ENCODE results near the gene PGP. TPM values are rescaled to one million over a fixed set of nuclear protein-coding genes. Genes with fewer than 3 reads are reported as not detected.

PGP gene
- total and polyA plus RNA-seq, 2 of the 4 experiments (the other 2 are of a cell fraction) = 4.1 to 9.4 TPM

DNA sequence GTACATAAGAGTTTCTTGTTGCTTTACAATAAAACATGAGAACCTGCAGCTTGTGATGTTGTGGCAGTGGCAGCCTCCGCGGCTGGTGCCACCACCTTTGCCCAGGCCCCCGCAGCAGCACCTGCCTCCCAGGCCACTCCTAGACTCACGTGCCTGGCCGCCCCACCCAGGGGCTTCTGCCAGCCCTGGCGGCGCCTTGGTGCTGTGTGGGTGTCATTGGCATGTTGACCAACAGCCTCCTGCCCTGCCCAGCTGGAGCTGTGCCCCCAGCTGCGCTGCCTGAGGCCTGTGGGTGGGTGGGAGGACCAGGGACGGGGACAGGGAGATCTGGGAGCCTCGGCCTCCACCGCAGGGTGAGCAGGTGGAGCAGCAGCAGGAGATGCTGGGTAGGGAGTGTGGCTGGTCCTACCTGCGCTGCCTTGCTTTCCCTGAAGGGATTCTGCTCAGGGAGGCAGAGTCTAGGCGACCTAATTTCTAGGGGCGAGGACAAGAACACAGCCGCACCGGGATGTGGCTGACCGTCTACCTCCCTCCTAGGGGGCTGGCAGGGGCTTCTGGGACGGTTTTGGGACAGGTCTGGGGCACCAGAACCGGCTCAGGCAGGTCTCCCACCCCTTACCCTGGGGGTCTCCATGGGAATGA is 21.2 kb upstream of the PGP start:
- in situ Hi-C loops (cut with MboI; ENCODE audit: low sequenced_read_pairs) = no loop called here
- TF ChIP-seq CHD1 (IDR thresholded peaks at IDR 0.05; ENCODE audit: low read depth, low read length) (no peak), MAFK (IDR thresholded peaks at IDR 0.05; ENCODE audit: low read depth, low read length) (no peak), RCOR1 (IDR thresholded peaks at IDR 0.05; ENCODE audit: insufficient replicate concordance, low read length) (no peak), MXI1 (IDR thresholded peaks at IDR 0.05; ENCODE audit: borderline replicate concordance, low read depth, low read length) (no peak), POLR2A (IDR thresholded peaks at IDR 0.05; ENCODE audit: low read depth, low read length) (no peak), MAZ (IDR thresholded peaks at IDR 0.05; ENCODE audit: borderline replicate concordance, low read depth, low read length) (no peak), BHLHE40 (IDR thresholded peaks at IDR 0.05; ENCODE audit: low read depth, low read length) (no peak), CEBPB (IDR thresholded peaks at IDR 0.05; ENCODE audit: low read depth, low read length) (no peak), RAD21 (IDR thresholded peaks at IDR 0.05; ENCODE audit: low read length) (no peak), RFX5 (IDR thresholded peaks at IDR 0.05; ENCODE audit: low read depth, low read length) (no peak)
- TF ChIP-seq, protein P1, sequence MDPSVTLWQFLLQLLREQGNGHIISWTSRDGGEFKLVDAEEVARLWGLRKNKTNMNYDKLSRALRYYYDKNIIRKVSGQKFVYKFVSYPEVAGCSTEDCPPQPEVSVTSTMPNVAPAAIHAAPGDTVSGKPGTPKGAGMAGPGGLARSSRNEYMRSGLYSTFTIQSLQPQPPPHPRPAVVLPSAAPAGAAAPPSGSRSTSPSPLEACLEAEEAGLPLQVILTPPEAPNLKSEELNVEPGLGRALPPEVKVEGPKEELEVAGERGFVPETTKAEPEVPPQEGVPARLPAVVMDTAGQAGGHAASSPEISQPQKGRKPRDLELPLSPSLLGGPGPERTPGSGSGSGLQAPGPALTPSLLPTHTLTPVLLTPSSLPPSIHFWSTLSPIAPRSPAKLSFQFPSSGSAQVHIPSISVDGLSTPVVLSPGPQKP (IDR thresholded peaks at IDR 0.05; ENCODE audit: borderline replicate concordance, low read depth, low read length) = no peak
- TF ChIP-seq, protein P2, sequence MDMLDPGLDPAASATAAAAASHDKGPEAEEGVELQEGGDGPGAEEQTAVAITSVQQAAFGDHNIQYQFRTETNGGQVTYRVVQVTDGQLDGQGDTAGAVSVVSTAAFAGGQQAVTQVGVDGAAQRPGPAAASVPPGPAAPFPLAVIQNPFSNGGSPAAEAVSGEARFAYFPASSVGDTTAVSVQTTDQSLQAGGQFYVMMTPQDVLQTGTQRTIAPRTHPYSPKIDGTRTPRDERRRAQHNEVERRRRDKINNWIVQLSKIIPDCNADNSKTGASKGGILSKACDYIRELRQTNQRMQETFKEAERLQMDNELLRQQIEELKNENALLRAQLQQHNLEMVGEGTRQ (IDR thresholded peaks at IDR 0.05; ENCODE audit: low read depth, low read length) = no peak
- no peak overlapping the region for H2BK5ac ChIP-seq (ENCODE audit: low read depth, low read length, poor library complexity, severe bottlenecking)

More for the DNA sequence above, 21.2 kb upstream of the PGP start:
- 57% methylated on average over 3 of the region's 19 CpGs; no CpG with 5 or more reads in 1 of the 2 experiments for WGBS, 2 experiments (ENCODE audit: extremely low coverage in 2 of 2, insufficient read length in 1 of 2)
- no peak overlapping the region for H4K8ac ChIP-seq (ENCODE audit: low read depth in 2 of 2, low read length in 2 of 2)
- no peak for ATAC-seq (ENCODE audit: low read depth)
- H3K23ac ChIP-seq (ENCODE audit: low read depth, low read length) = no peak overlapping the region
- H4K20me1 ChIP-seq (ENCODE audit: insufficient read depth, low read length) = peaks cover 14% of the 10 kb centered on the region
- ChIA-PET CTCF (no interaction called here), POLR2A (ENCODE audit: unreplicated experiment) (no interaction called here)
- no peak overlapping the region for H3K18ac ChIP-seq (ENCODE audit: low read depth, low read length)
- no peak overlapping the region for H3K14ac ChIP-seq (replicated peaks; ENCODE audit: low read depth, low read length)
- H2AFZ ChIP-seq (replicated peaks; ENCODE audit: low read length, poor library complexity) = peak overlapping the region; percentile 81
- peaks cover 9% of the 10 kb centered on the region for H3K27me3 ChIP-seq (ENCODE audit: control insufficient read depth, insufficient read depth, low read length)
- H3K9ac ChIP-seq (ENCODE audit: low read depth, low read length) = no peak overlapping the region
- no peak overlapping the region for H4K5ac ChIP-seq (ENCODE audit: low read depth, low read length)
- no peak overlapping the region for H3K56ac ChIP-seq (ENCODE audit: extremely low read depth, insufficient read depth, low read length)
- H3K4ac ChIP-seq (ENCODE audit: low read depth, low read length) = no peak overlapping the region
- H2BK20ac ChIP-seq (ENCODE audit: low read depth, low read length) = no peak overlapping the region
- H3K4me1 ChIP-seq (ENCODE audit: control insufficient read depth, insufficient read depth, low read length) = peaks cover 5% of the 10 kb centered on the region; the same call in 1 of the 2 replicates
- H2AK5ac ChIP-seq (ENCODE audit: low read depth, low read length) = no peak overlapping the region
- H3K27ac ChIP-seq (ENCODE audit: insufficient read depth, low read length) = no peak overlapping the region
- no peaks in the 10 kb centered on the region for H3K79me1 ChIP-seq (ENCODE audit: low read depth in 1 of 2, low read length in 2 of 2)
- BruUV-seq (replicated peaks) = no TSS peak
- intact Hi-C loops (cut with micrococcal nuclease) (no loop called here), dilution Hi-C loops (cut with HindIII; ENCODE audit: low sequenced_read_pairs, unreplicated experiment) (no loop called here)
- no peak for DNase-seq
- H4K91ac ChIP-seq (ENCODE audit: insufficient read depth, low read depth, low read length) = no peak overlapping the region
- no peak overlapping the region for H2BK120ac ChIP-seq (ENCODE audit: low read depth, low read length)
- H2AK9ac ChIP-seq (replicated peaks; ENCODE audit: low read depth, low read length, poor library complexity) = peak overlapping the region; percentile 65
- no peak overlapping the region for H3K4me2 ChIP-seq (ENCODE audit: low read depth, low read length)
- peaks cover 47% of the 10 kb centered on the region for H3K36me3 ChIP-seq (ENCODE audit: control insufficient read depth, insufficient read depth, low read length)
- H3K9me3 ChIP-seq (ENCODE audit: control insufficient read depth, insufficient read depth, low read length) = no peaks in the 10 kb centered on the region
- H2BK15ac ChIP-seq (ENCODE audit: low read depth, low read length) = no peak overlapping the region
- no peak overlapping the region for H3K4me3 ChIP-seq (ENCODE audit: insufficient read depth, low read depth, low read length)
- H3K9me1 ChIP-seq (ENCODE audit: insufficient read depth, low read length) = no peaks in the 10 kb centered on the region
